ENCODE results near the gene WFS1.

The WFS1 gene

GRCh38 chr4:6283282-6283681 lies 13.6 kb downstream of the WFS1 start:
- H3K4me3 ChIP-seq (ENCODE audit: control insufficient read depth, low read depth, low read length): no peak overlapping the region
- DNase-seq (ENCODE audit: low read depth): no peak
- no peak for TF ChIP-seq CTCF (IDR thresholded peaks at IDR 0.05; ENCODE audit: control insufficient read depth, insufficient read depth, low read depth, low read length, missing control alignments)

GRCh38 chr4:6287017-6287788 lies 17.6 kb downstream of the WFS1 start:
- no peak overlapping the region for H3K4me3 ChIP-seq (ENCODE audit: control insufficient read depth, low read depth, low read length)
- no peak for TF ChIP-seq CTCF (IDR thresholded peaks at IDR 0.05; ENCODE audit: control insufficient read depth, insufficient read depth, low read depth, low read length, missing control alignments)
- no peak for DNase-seq (ENCODE audit: low read depth)

- no peak for TF ChIP-seq CTCF (IDR thresholded peaks at IDR 0.05; ENCODE audit: control insufficient read depth, insufficient read depth, low read depth, low read length, missing control alignments)
- no peak for DNase-seq (ENCODE audit: low read depth)
- H3K4me3 ChIP-seq (ENCODE audit: control insufficient read depth, low read depth, low read length): no peak overlapping the region
Measured at GRCh38 chr4:6288342-6288741, 18.7 kb downstream of the WFS1 start.

- H3K4me3 ChIP-seq (ENCODE audit: control insufficient read depth, low read depth, low read length): no peak overlapping the region
- no peak for DNase-seq (ENCODE audit: low read depth)
- no peak for TF ChIP-seq CTCF (IDR thresholded peaks at IDR 0.05; ENCODE audit: control insufficient read depth, insufficient read depth, low read depth, low read length, missing control alignments)
Measured at GRCh38 chr4:6288871-6289270, 19.2 kb downstream of the WFS1 start.

- H3K4me3 ChIP-seq (ENCODE audit: control insufficient read depth, low read depth, low read length): no peak overlapping the region
- no peak for TF ChIP-seq CTCF (IDR thresholded peaks at IDR 0.05; ENCODE audit: control insufficient read depth, insufficient read depth, low read depth, low read length, missing control alignments)
- no peak for DNase-seq (ENCODE audit: low read depth)
Measured at GRCh38 chr4:6290256-6290655, 20.6 kb downstream of the WFS1 start.

GRCh38 chr4:6290769-6291547 lies 21.3 kb downstream of the WFS1 start:
- TF ChIP-seq CTCF (IDR thresholded peaks at IDR 0.05; ENCODE audit: control insufficient read depth, insufficient read depth, low read depth, low read length, missing control alignments): no peak
- no peak overlapping the region for H3K4me3 ChIP-seq (ENCODE audit: control insufficient read depth, low read depth, low read length)
- no peak for DNase-seq (ENCODE audit: low read depth)
